GM18868 (cell line): Measurements from ENCODE around the gene CPED1.
A peak's percentile ranks its signal among the peaks of the same experiment; 100 is the strongest.
"Not testable (repeated sequence)": the region's sequence is repeated elsewhere in the genome, so short reads cannot be mapped to it uniquely, and the experiment has no call there.

ENCODE experiments used
- ATAC-seq: cut with Tn5 transposase; IDR thresholded peaks from one replicate; pipeline ENCODE4 v1.9.1; 2021; ENCODE audit warnings: mild to moderate bottlenecking, moderate library complexity; ENCODE audit not compliant: unreplicated experiment

The CPED1 gene

DNA sequence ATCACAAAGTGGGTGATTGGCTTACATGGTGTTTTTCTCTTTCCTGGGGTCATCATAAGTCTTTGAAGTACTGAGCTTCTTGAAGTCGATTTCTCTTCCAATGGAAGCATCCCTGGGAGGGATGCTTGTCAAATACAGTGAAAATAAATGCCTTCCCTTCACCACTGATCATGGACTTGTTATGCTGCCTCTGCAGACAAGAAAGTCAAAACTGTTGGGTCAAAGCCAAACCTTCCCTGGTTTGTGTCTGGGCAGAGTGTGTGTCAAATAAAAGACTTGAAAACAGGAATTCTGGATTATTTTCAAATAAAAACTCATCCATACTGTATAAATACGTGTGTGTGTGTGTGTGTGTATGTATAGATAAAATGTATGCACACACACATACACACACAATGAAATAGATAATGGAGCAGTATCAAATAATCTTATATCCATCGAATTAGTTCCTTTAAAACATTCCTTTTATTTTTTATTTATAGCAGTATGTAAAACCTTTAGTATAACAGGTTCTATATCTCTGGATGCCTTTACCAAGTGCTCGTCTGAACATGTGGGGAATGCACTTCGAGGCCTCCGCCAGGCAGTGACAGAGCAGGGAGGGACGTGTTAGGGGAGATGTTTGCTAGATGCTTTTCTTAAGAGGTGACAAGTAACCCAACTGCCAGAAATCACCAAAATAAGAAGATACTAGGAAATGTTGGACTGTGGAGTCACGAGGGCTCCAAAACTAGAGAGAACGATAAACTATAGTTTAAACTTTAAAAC lies 313.1 kb downstream of the CPED1 start:
- ATAC-seq, result no peak

DNA sequence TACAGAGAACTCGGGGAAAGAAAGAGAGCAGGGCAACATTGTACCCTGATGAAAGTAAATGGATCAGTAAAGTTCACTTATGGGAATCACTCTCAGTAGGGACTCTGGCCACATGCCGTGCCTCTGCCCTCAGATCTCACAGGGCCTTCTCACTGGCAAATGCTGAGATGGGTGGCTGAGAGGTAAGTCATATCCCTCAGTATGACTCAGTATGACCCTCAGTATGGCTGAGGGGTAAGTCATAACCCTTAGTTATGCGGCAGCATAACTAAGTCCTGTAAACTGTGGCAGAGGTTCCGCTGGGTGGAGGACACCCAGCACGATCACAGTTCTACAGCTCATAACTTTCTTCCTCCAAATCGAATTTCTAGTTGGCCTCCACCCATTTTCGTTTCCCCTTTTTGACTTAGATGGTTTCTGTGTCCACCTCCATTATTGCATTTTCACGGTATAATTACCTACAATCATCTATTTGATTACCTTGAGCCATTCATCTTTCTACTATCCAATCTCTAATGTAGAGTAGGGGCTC lies 313.8 kb downstream of the CPED1 start:
- ATAC-seq, result peak; percentile 57

DNA sequence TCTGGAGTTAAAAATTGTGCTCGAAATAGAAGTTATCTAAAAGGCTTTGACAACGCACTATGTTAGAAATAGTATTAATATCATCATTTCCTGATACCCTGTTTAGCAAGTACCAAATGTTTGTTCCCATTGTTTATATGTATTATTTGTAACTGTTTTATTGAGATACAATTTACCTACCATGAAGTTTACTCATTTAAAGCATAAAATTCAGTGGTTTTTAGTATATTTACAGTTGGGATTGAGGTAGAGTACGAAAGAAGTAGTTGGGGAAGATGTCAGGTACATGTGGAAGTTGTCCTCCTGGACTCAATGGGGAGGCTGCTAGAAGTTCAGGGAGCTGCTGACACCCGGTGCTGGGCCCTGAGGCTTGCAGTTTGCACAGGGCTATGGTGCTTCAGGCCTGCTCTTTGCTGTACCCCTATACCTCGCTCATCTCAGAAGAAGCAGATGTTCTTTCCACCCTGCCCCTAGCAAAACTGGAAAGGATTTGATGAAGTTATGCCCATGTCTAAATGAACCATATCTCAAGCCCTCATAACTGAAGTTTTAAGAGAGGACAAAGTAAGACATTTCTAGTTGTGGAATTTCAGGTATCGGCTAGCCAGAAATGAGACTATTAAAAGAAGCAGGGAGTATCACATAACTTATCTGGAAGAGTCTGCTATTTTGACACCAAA lies 315.1 kb downstream of the CPED1 start:
- no peak for ATAC-seq

DNA sequence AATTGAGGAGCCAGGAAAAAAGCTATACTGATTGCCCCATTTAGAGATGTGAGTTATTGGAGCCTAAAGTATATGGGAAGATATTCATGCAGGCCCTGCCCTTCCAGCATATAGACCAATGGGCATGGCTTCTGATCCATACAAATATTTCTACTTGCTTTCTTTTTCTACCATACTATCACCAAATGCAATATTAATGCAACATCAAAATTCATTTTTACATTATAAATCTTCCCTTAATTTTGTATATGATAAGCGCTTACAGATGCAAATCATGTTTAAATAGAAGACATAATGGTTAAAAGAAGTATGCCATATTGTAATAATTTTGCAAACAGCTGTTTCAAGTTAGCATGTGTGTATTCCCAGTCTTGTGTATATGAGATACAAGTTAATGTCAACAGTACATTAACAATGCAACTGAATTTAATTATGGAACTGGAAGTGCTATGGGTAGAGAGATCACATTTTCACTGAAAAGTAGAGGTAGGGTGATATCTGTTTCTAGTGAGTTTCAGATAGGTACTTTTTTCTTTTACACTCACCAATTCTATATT lies 315.7 kb downstream of the CPED1 start:
- ATAC-seq, result no peak

DNA sequence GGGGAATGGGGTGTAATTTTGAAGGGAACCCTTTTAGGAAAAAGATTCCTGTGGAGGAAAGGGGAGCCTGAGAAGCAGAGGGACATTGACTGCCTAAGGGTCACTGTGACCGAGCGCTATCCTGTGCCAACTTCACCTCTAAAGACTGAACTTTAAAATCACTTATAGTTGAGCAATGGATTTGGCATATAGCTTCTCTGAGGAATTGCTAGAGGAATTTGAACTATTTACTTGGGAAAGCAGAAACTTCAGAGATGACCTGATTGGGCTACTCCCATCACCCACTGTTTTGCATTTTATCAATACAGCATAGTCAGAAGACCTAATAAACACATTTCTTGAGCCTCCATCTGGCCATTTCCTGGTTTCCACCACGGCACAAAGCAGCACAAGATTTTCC lies 316.6 kb downstream of the CPED1 start:
- ATAC-seq, result no peak

DNA sequence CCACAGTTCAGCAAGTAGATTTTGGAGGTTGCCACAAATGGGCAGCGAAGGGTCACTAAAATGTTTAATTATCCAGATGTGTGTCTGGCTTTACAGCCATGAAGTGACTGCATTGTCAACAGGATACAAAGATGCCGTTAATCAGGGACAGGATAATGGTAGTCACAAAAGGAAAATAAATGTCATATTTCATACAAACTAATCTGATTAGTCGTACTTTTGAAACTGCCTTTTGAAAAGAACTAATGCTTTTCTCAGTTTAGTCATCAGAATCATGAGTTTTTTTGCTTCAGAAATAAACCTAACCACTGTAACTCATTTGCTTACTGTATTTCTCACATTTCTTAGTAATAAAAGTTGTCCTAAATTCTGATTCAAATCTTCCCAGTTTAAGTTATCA lies 318.1 kb downstream of the CPED1 start:
- peak; percentile 32 for ATAC-seq

DNA sequence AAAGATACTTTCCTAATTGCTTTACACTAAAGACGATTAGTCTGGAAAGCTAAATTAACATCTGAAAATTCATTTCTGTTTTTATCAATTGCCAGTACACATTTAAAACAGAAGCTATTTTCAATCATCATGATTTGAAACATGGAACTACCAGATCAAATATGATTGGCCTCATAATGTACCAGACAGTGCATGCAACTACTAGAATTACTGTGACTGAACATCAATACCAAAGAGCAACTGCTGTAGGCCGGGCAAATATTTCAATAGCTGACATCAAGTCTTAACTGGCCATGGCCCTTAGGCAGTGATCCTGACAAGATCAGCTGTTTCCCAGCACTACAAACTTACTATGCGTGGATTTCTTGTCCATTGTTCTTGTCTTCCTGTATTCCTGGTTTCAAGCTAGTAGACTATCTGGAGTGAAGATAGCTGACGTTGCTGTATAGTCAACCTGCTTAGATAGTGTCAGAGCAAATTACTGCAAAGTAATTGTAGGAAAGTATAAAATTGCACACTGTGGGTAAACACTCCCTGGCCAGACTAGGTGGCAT lies 318.6 kb downstream of the CPED1 start:
- peak; percentile 51 for ATAC-seq

DNA sequence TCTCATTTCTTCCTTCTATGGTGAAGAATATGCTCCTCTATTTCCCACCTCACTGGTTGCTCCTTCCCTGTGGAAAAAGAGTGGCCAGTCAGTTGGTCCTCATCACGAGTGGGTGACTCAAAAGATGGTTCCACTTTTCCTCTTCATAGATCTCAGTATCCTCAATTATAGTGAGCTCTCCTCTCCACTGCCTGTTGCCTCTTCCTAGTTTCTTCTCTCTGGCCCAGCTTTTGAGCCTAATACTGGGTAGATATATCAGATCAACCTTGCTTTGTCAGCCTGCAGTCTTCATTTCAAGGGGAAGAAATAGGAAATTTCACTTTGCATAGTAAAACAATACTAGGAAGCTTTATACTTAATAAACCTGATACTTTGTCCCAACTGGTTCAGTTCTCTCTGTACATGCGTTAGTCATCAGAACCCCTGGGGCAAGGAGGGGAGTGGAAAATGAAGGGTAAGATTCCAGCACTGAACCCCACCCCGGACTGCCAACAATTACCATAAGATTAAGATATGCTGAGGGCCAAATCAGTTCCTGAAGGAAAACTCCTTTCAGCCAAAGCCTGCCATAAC lies 324.8 kb downstream of the CPED1 start:
- no peak for ATAC-seq

DNA sequence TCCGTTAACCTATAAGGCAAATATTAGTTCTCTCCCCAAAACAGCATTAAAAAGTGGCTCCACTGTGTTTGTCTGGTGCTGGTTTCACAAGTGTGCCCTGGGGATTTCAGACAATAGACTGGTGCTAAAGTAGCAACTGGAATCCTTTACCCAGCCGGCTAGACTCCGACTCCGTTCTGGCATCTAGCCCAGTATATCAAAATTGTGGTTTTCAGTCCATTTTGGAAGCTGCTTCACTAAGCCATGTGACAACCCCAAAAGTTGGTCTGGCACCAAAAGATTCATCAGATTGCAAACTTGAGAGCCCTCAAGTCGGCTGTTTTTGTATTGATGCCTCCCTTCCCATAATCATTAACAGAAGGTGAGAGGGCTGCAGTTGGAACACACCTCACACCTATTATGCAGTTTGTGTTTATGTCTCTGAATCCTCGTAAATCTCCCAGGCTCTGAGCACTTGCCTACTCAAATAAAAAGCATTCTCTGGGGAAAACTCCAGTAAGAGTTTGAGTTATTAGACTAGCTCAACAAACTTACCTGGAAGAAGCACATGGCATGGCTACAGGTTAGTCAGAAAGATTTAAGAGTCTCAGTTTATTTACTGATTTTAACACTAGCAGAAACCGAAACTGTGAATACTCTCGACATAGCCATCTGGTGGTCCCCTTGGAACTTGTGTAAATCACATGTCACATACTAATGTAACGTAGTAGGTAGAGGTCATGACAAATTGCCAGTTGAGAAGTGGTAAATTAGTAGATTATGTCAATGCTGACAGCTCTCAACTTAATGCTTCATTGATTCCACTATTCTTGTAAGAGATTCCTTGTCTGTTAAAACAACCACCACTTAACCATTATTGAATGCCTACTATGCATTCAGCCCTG lies 325.5 kb downstream of the CPED1 start:
- ATAC-seq, result peak; percentile 95

DNA sequence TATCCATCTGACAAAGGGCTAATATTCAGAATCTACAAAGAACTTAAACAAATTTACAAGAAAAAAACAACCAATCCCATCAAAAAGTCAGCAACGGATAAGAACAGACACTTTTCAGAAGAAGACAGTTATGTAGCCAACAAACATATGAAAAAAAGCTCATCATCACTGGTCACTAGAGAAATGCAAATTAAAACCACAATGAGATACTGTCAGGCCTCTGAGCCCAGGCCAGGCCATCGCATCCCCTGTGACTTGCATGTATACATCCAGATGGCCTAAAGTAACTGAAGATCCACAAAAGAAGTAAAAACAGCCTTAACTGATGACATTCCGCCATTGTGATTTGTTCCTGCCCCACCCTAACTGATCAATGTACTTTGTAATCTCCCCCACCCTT lies 326.7 kb downstream of the CPED1 start:
- ATAC-seq, result not testable (repeated sequence)

DNA sequence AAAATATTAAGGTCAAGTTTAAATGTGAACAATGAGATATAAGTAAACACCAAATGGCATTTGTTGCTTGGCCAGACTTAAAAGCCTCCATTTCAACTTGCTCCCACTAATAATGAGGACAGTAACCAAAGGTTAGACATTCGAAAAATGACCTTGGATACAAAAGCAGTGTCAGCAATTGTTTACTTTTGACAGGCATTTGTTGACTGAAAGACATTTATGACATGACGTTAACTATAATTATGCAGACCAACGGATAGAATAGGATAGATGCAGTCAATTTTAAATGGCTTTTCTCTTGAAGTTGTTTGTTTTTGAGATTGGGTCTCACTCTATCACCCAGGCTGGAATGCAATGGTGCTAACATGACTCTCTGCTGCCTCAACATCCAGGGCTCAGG lies 333.9 kb downstream of the CPED1 start:
- no peak for ATAC-seq

DNA sequence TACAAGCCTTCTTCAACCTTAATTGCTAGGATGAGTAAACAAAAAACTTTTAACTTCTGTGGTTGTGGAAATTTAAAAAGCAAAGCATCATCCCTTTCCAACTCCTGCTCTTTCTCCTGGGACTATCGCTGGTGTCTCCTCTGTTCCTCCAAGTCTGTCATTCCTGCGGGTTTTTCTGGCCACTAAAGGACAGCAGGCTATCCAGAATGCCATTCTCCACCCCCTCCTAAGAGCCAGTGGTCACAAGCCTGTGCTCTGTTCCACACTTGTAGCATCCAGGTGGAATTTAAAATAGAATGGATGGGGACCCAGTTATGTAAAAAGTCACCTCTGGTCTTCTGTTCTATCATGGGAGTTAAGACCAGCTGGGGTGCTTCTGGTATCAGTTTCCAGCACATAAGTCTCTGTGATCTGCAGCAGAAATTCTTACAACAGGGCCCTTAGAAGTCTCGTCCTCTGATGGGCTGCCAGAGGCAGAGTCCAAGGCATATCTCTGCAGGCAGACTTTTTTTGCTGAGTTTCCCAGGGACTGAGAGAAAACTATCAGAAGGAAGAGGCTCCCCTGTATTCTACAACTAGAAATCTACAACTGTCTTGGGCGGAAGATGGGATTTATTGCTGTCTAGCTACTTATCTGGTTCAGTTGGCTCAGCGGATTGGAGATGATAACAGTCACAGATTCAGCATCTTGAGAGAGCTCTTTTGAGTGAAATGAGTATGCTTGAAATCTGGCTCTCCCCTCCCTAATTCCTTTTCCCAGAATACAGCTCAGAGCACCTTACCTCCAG lies 335.2 kb downstream of the CPED1 start:
- ATAC-seq, result no peak

DNA sequence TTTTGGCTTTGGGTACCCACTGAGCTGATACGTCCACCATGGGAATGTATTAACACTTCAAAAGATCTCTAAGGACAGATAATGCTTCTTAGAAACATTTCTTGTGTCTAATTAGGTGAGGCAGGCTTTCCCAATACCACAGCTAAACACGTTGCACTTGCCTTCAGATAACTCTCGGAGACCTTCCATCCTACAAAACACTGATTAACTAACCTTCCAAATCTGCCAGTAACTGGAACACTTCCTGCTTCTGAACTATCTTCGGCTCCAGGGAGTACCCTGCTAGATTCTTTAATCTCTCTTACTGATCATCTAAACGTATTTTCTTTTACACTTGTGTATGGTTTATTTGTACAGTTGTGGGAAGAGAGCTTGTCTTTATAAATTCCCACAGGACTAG lies 339.2 kb downstream of the CPED1 start:
- no peak for ATAC-seq

DNA sequence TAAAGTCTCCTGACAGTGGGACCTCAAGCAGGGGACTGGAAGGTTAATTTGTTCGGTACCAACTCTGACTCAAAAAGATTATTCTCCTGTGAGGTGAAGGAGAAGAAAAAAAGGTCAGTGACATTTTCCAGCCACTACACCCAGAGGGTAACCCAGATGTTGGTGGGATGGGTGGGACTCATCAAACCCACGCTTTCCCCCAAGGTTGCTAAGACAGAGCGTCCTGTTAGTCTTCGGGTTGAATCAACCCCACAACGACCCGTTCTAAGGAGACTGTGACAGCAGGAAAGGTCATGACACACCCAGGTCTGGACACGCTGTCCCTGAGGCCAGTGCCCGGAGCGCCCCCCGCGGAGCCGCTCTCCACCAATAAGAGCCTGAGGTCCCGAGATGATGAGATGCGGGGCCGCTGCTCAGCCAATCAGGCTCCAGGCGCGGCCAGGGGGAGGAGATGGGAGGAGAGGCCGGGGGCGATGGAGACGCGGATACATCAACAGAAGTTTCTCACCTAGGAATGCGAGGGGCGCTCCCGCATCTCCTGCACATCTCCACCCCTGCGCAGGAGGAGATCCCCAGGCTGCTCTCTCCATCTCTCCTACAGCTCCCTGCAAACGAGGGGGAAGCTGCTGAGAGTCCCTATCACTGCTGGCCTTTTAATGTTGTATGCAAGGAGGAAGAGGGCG lies 340.1 kb downstream of the CPED1 start, which contains the start of gene WNT16:
Gene WNT16, plus strand, starts transcription at position 493 of the 683 bp plus-strand sequence. CDS start 293 bp downstream, outside the sequence.
- no peak for ATAC-seq

DNA sequence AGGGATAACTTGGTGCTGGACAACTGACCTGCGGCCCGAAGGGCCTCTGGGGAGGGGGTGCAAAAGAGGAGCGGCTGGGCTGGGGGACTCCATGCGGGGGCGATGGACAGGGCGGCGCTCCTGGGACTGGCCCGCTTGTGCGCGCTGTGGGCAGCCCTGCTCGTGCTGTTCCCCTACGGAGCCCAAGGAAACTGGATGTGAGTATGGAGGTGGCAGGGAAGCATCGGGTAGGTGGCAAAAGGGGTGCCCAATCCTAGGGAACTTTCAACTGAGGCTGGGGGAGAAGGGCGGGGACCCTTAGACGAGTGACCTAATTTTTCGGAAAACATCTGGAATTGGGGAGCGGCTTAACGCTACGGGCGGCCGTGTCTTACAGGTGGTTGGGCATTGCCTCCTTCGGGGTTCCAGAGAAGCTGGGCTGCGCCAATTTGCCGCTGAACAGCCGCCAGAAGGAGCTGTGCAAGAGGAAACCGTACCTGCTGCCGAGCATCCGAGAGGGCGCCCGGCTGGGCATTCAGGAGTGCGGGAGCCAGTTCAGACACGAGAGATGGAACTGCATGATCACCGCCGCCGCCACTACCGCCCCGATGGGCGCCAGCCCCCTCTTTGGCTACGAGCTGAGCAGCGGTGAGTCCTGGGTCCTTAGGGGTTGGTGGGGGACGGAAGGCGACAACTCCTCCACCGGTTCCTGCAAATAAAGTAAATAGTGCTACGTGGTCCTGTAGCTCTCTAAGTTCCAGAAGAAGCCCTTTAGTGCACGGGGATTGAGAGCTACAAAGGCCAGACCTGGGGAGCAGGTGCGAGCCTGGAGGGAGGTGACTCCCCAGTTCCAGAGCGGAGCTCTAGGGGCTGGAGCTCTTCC lies 340.9 kb downstream of the CPED1 start:
- peak; percentile 62 for ATAC-seq

DNA sequence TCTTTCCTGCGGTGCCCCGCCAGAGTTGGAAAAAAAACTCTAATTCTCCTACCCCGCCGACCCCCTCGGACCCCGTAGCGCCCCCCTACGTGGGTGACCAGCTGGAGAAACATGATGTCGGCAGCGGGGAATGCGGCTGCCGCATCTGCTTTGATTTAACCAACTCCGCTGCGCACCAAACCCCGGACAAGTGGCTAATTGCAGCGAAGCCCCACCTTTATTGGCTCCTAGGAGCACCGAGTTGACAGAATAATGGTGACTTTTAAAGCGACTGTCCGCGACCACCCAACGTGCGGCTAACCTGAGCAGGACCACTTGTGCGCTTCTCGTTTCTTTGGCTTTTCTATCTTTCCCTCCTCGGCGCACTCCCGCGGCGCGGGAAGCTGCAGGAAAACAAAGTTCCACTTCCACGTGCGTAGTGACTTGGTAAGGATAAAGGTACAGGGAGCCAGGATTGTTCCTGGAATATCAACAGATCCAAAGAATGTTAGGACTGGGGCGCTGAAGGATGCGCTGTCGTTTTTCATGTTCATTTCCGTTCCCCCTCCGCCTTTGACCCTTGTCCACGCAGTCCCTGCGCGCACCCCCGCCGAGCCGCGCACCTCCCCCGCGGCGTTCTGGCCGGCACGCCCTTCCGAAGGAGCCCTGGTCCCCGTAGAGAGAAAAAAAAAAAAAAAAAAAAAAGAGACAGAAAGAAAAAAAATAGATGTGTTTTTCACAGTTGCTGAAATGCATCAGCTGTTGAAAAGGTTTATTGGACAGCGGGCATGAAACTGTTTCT lies 341.7 kb downstream of the CPED1 start:
- ATAC-seq, result peak; percentile 37

DNA sequence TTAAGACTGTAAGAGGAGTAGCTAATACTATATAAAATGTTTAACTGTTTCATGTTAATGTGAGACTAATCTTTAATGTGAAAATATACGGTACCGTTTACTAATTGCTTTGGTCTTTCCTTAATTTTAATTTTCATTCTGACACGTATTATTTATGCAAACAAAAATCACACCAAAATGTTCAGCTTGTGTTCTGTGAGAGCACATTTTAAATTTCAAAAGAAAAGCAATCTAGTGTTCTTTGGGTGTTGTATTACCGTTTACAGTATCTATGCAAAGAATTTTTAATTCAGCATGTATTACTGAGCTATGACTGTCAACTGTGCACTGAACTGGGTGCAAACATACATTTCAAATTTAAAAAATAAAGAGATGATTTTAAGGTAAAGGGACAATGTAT lies 342.5 kb downstream of the CPED1 start:
- no peak for ATAC-seq
